ENCODE measurements around the gene ESPN.
"Not testable (repeated sequence)": the region's sequence is repeated elsewhere in the genome, so short reads cannot be mapped to it uniquely, and the experiment has no call there.

Gene ESPN

GRCh38 chr1:6431645-6432579, 7.3 kb downstream of the ESPN start:
- DNase-seq; H2BK5ac ChIP-seq (ENCODE audit: low read depth, low read length, poor library complexity); H2BK120ac ChIP-seq (ENCODE audit: insufficient read depth, low read length, poor library complexity); H3K36me3 ChIP-seq (ENCODE audit: control insufficient read depth in 1 of 2, insufficient read depth in 2 of 2, low read length in 2 of 2); H3K4ac ChIP-seq (ENCODE audit: low read depth, low read length); H3K4me3 ChIP-seq (ENCODE audit: low read depth, low read length); H4K8ac ChIP-seq (ENCODE audit: low read depth, low read length); H3K4me1 ChIP-seq (ENCODE audit: control insufficient read depth in 1 of 2, insufficient read depth in 2 of 2, low read length in 2 of 2); H3K23ac ChIP-seq (ENCODE audit: low read length); H2AK5ac ChIP-seq (ENCODE audit: low read length); H3K14ac ChIP-seq (ENCODE audit: low read length); H3K4me2 ChIP-seq (ENCODE audit: low read length); H3K9ac ChIP-seq (ENCODE audit: low read length); H4K12ac ChIP-seq (ENCODE audit: low read depth, low read length); H3K79me1 ChIP-seq (ENCODE audit: low read length); H2BK12ac ChIP-seq (ENCODE audit: low read length); H3K27me3 ChIP-seq (ENCODE audit: insufficient read depth, low read length); H3K9me3 ChIP-seq (ENCODE audit: insufficient read depth, low read depth, low read length); H3K18ac ChIP-seq (ENCODE audit: low read length); H4K91ac ChIP-seq (ENCODE audit: low read depth, low read length); H3K27ac ChIP-seq (ENCODE audit: low read depth, low read length); H3K79me2 ChIP-seq (ENCODE audit: control insufficient read depth, insufficient read depth, low read length, poor library complexity); H2AFZ ChIP-seq (ENCODE audit: insufficient read depth, low read length, poor library complexity): not testable (repeated sequence)
- no CpG with 5 or more reads among the region's 13 CpGs for WGBS (ENCODE audit: extremely low coverage, insufficient coverage, insufficient read length)

- Histone ChIP-seq H3K36me3 (ENCODE audit: control insufficient read depth in 1 of 2, insufficient read depth in 2 of 2, low read length in 2 of 2) (no peaks in the 10 kb centered on the region), H3K9me3 (ENCODE audit: insufficient read depth, low read depth, low read length) (no peaks in the 10 kb centered on the region), H3K4ac (ENCODE audit: low read depth, low read length) (no peak overlapping the region), H3K14ac (ENCODE audit: low read length) (no peak overlapping the region), H3K4me2 (ENCODE audit: low read length) (no peak overlapping the region), H3K27me3 (ENCODE audit: insufficient read depth, low read length) (no peaks in the 10 kb centered on the region), H3K9ac (ENCODE audit: low read length) (no peak overlapping the region), H3K4me1 (ENCODE audit: control insufficient read depth in 1 of 2, insufficient read depth in 2 of 2, low read length in 2 of 2) (peaks cover 6 to 8% of the 10 kb centered on the region in 2 experiments), H4K12ac (ENCODE audit: low read depth, low read length) (no peak overlapping the region), H2AFZ (ENCODE audit: insufficient read depth, low read length, poor library complexity) (no peak overlapping the region), H2AK5ac (ENCODE audit: low read length) (no peak overlapping the region), H3K18ac (ENCODE audit: low read length) (no peak overlapping the region), H4K91ac (ENCODE audit: low read depth, low read length) (no peak overlapping the region), H4K8ac (ENCODE audit: low read depth, low read length) (no peak overlapping the region), H3K79me1 (ENCODE audit: low read length) (no peaks in the 10 kb centered on the region), H3K27ac (ENCODE audit: low read depth, low read length) (no peak overlapping the region), H3K79me2 (ENCODE audit: control insufficient read depth, insufficient read depth, low read length, poor library complexity) (no peaks in the 10 kb centered on the region), H2BK5ac (ENCODE audit: low read depth, low read length, poor library complexity) (no peak overlapping the region), H2BK12ac (ENCODE audit: low read length) (no peak overlapping the region), H3K4me3 (ENCODE audit: low read depth, low read length) (no peak overlapping the region), H3K23ac (ENCODE audit: low read length) (no peak overlapping the region), H2BK120ac (ENCODE audit: insufficient read depth, low read length, poor library complexity) (no peak overlapping the region)
- WGBS (ENCODE audit: extremely low coverage, insufficient coverage, insufficient read length), result no CpG with 5 or more reads among the region's 5 CpGs
- DNase-seq, result no peak
Observed at GRCh38 chr1:6434186-6434585, 9.6 kb downstream of the ESPN start.

- no CpG with 5 or more reads among the region's 15 CpGs for WGBS (ENCODE audit: extremely low coverage, insufficient coverage, insufficient read length)
- Histone ChIP-seq H3K4me2 (ENCODE audit: low read length) (no peak overlapping the region), H3K9ac (ENCODE audit: low read length) (no peak overlapping the region), H4K12ac (ENCODE audit: low read depth, low read length) (no peak overlapping the region), H3K4ac (ENCODE audit: low read depth, low read length) (no peak overlapping the region), H3K4me3 (ENCODE audit: low read depth, low read length) (no peak overlapping the region), H3K36me3 (ENCODE audit: control insufficient read depth in 1 of 2, insufficient read depth in 2 of 2, low read length in 2 of 2) (no peaks in the 10 kb centered on the region), H3K18ac (ENCODE audit: low read length) (no peak overlapping the region), H3K23ac (ENCODE audit: low read length) (no peak overlapping the region), H2BK12ac (ENCODE audit: low read length) (no peak overlapping the region), H3K27ac (ENCODE audit: low read depth, low read length) (no peak overlapping the region), H4K91ac (ENCODE audit: low read depth, low read length) (no peak overlapping the region), H2AFZ (ENCODE audit: insufficient read depth, low read length, poor library complexity) (no peak overlapping the region), H2BK120ac (ENCODE audit: insufficient read depth, low read length, poor library complexity) (no peak overlapping the region), H2AK5ac (ENCODE audit: low read length) (no peak overlapping the region), H4K8ac (ENCODE audit: low read depth, low read length) (no peak overlapping the region), H3K27me3 (ENCODE audit: insufficient read depth, low read length) (no peaks in the 10 kb centered on the region), H3K14ac (ENCODE audit: low read length) (no peak overlapping the region), H3K79me2 (ENCODE audit: control insufficient read depth, insufficient read depth, low read length, poor library complexity) (no peaks in the 10 kb centered on the region), H3K9me3 (ENCODE audit: insufficient read depth, low read depth, low read length) (no peaks in the 10 kb centered on the region), H3K4me1 (ENCODE audit: control insufficient read depth in 1 of 2, insufficient read depth in 2 of 2, low read length in 2 of 2) (peaks cover 8 to 10% of the 10 kb centered on the region in 2 experiments), H3K79me1 (ENCODE audit: low read length) (peaks cover 2% of the 10 kb centered on the region), H2BK5ac (ENCODE audit: low read depth, low read length, poor library complexity) (no peak overlapping the region)
- no peak for DNase-seq
Observed at GRCh38 chr1:6435129-6435528, 10.6 kb downstream of the ESPN start.

- no CpG with 5 or more reads among the region's 3 CpGs for WGBS (ENCODE audit: extremely low coverage, insufficient coverage, insufficient read length)
Observed at GRCh38 chr1:6435547-6435946, 11.0 kb downstream of the ESPN start.

More at GRCh38 chr1:6435547-6435946, 11.0 kb downstream of the ESPN start:
- Histone ChIP-seq H3K18ac (ENCODE audit: low read length) (no peak overlapping the region), H3K4ac (ENCODE audit: low read depth, low read length) (no peak overlapping the region), H3K79me1 (ENCODE audit: low read length) (peaks cover 3% of the 10 kb centered on the region), H3K79me2 (ENCODE audit: control insufficient read depth, insufficient read depth, low read length, poor library complexity) (no peaks in the 10 kb centered on the region), H2AFZ (ENCODE audit: insufficient read depth, low read length, poor library complexity) (no peak overlapping the region), H4K12ac (ENCODE audit: low read depth, low read length) (no peak overlapping the region), H2BK120ac (ENCODE audit: insufficient read depth, low read length, poor library complexity) (no peak overlapping the region), H3K27ac (ENCODE audit: low read depth, low read length) (no peak overlapping the region), H3K23ac (ENCODE audit: low read length) (no peak overlapping the region), H4K91ac (ENCODE audit: low read depth, low read length) (no peak overlapping the region), H3K27me3 (ENCODE audit: insufficient read depth, low read length) (no peaks in the 10 kb centered on the region), H3K4me2 (ENCODE audit: low read length) (no peak overlapping the region), H3K4me3 (ENCODE audit: low read depth, low read length) (no peak overlapping the region), H3K4me1 (ENCODE audit: control insufficient read depth in 1 of 2, insufficient read depth in 2 of 2, low read length in 2 of 2) (peaks cover 8 to 10% of the 10 kb centered on the region in 2 experiments), H4K8ac (ENCODE audit: low read depth, low read length) (no peak overlapping the region), H3K9ac (ENCODE audit: low read length) (no peak overlapping the region), H3K36me3 (ENCODE audit: control insufficient read depth in 1 of 2, insufficient read depth in 2 of 2, low read length in 2 of 2) (no peaks in the 10 kb centered on the region), H2BK5ac (ENCODE audit: low read depth, low read length, poor library complexity) (no peak overlapping the region), H2AK5ac (ENCODE audit: low read length) (no peak overlapping the region), H3K14ac (ENCODE audit: low read length) (no peak overlapping the region), H3K9me3 (ENCODE audit: insufficient read depth, low read depth, low read length) (no peaks in the 10 kb centered on the region), H2BK12ac (ENCODE audit: low read length) (no peak overlapping the region)
- no peak for DNase-seq
